Stimulated activated CD4-positive, alpha-beta T cell treated with anti-CD3 and anti-CD28 coated beads, TNF-alpha, amount 100 ng/mL, for 24 hours (primary cell): Measurements from ENCODE around the gene APLN.

ENCODE experiments used
- DNase-seq, 3 experiments: peaks; one replicate each; pipeline ENCODE4 v3.0.0-alpha.2; 2020; ENCODE audit warnings: low read depth in 3 of 3

The APLN gene

GRCh38 chrX:129654652-129655546 lies at the start of gene APLN:
Gene APLN, minus strand, starts transcription at chrX:129654956. Its CDS starts 326 bp downstream, at chrX:129654630.
- peak in 1 of 3 experiments; percentile 1 for DNase-seq

GRCh38 chrX:129704491-129704890 lies 49.7 kb upstream of the APLN start:
- DNase-seq: no peak

GRCh38 chrX:129701624-129702069 lies 46.9 kb upstream of the APLN start:
- no peak for DNase-seq

- no peak for DNase-seq
Observed at GRCh38 chrX:129700536-129700935, 45.8 kb upstream of the APLN start.

- DNase-seq: no peak
Observed at GRCh38 chrX:129698150-129698549, 43.4 kb upstream of the APLN start.

- DNase-seq: no peak
Observed at GRCh38 chrX:129697204-129697829, 42.6 kb upstream of the APLN start.

- no peak for DNase-seq
Observed at GRCh38 chrX:129696463-129697155, 41.9 kb upstream of the APLN start.

- no peak for DNase-seq
Observed at GRCh38 chrX:129695937-129696336, 41.2 kb upstream of the APLN start.

GRCh38 chrX:129695535-129695934 lies 40.8 kb upstream of the APLN start:
- no peak for DNase-seq

GRCh38 chrX:129694805-129695204 lies 40.0 kb upstream of the APLN start:
- DNase-seq: no peak

GRCh38 chrX:129693354-129693753 lies 38.6 kb upstream of the APLN start:
- no peak for DNase-seq

GRCh38 chrX:129690435-129690834 lies 35.7 kb upstream of the APLN start:
- DNase-seq: no peak

GRCh38 chrX:129689796-129690195 lies 35.0 kb upstream of the APLN start:
- no peak for DNase-seq

- no peak for DNase-seq
Observed at GRCh38 chrX:129688097-129688496, 33.3 kb upstream of the APLN start.

- DNase-seq: no peak
Observed at GRCh38 chrX:129686422-129686948, 31.7 kb upstream of the APLN start.

- DNase-seq: no peak
Observed at GRCh38 chrX:129682979-129683378, 28.2 kb upstream of the APLN start.

GRCh38 chrX:129679901-129680300 lies 25.1 kb upstream of the APLN start:
- DNase-seq: no peak

GRCh38 chrX:129678614-129679195 lies 23.9 kb upstream of the APLN start:
- peak in 1 of 3 experiments; percentile 32 for DNase-seq

- no peak for DNase-seq
Observed at GRCh38 chrX:129667412-129667811, 12.7 kb upstream of the APLN start.

GRCh38 chrX:129665916-129666644 lies 11.3 kb upstream of the APLN start:
- no peak for DNase-seq

GRCh38 chrX:129663171-129663570 lies 8.4 kb upstream of the APLN start:
- DNase-seq: no peak
